Natural killer cell (primary cell): ENCODE data around the gene PIH1D1. TPM values are rescaled to one million over a fixed set of nuclear protein-coding genes. Genes with fewer than 3 reads are reported as not detected.
"Not testable (repeated sequence)": the region's sequence is repeated elsewhere in the genome, so short reads cannot be mapped to it uniquely, and the experiment has no call there.

Experiments
- ATAC-seq, 3 donors: fragments of 150-1000 bp in 2 of 3; fragments of 200-7000 bp in 1 of 3; cut with Tn5 transposase; 1 replicate in 1 of 3; 2 replicates in 2 of 3; pipeline ENCODE4 v1.10.0; 2021; ENCODE audit warnings: mild to moderate bottlenecking in 2 of 3, moderate library complexity in 2 of 3
- DNase-seq, 2 donors: peaks; one replicate each; pipeline versions ENCODE4 v3.0.0 to v3.0.0-alpha.2; 2013 to 2021; ENCODE audit warnings: mixed read lengths in 1 of 2
- H3K27ac ChIP-seq: one replicate; pipeline ENCODE4 v1.5.1; 2013; ENCODE audit warnings: mild to moderate bottlenecking, low read length
- H3K27me3 ChIP-seq: one replicate; pipeline ENCODE4 v1.6.1; 2013; ENCODE audit warnings: low read length; ENCODE audit not compliant: control insufficient read depth, insufficient read depth
- H3K36me3 ChIP-seq: one replicate; pipeline ENCODE4 v1.6.1; 2013; ENCODE audit warnings: low read length; ENCODE audit not compliant: control insufficient read depth, insufficient read depth
- H3K4me1 ChIP-seq: one replicate; pipeline ENCODE4 v1.6.1; 2013; ENCODE audit warnings: low read length; ENCODE audit not compliant: control insufficient read depth, insufficient read depth
- H3K4me3 ChIP-seq: one replicate; pipeline ENCODE4 v1.5.1; 2013; ENCODE audit warnings: low read length
- H3K9me3 ChIP-seq: one replicate; pipeline ENCODE4 v1.6.1; 2013; ENCODE audit warnings: low read length; ENCODE audit not compliant: control insufficient read depth, insufficient read depth
- H3K27ac Mint-ChIP-seq, 2 donors: one replicate each; pipeline ENCODE4 v1.8.0; 2022; ENCODE audit warnings: mild to moderate bottlenecking in 2 of 2, mixed read lengths in 2 of 2, moderate library complexity in 1 of 2
- H3K27me3 Mint-ChIP-seq, 2 donors: one replicate each; pipeline ENCODE4 v1.8.0; 2022; ENCODE audit warnings: low read depth in 2 of 2, mixed read lengths in 2 of 2
- H3K36me3 Mint-ChIP-seq: one replicate; pipeline ENCODE4 v1.8.0; 2022; ENCODE audit warnings: mixed read lengths
- H3K4me1 Mint-ChIP-seq, 2 donors: one replicate each; pipeline ENCODE4 v1.8.0; 2022; ENCODE audit warnings: mixed read lengths in 2 of 2
- H3K4me3 Mint-ChIP-seq: one replicate; pipeline ENCODE4 v1.8.0; 2022; ENCODE audit warnings: mild to moderate bottlenecking, moderate library complexity, mixed read lengths
- H3K9me3 Mint-ChIP-seq, 2 donors: one replicate each; pipeline ENCODE4 v1.8.0; 2022; ENCODE audit warnings: mixed read lengths in 2 of 2
- WGBS: methylation state at CpG from one replicate; pipeline ENCODE4 v1.1.7; 2013; ENCODE audit warnings: missing lambda C conversion rate; ENCODE audit not compliant: insufficient coverage; 5-methylcytosine and 5-hydroxymethylcytosine counted together
- intact Hi-C: fragments of 100-400 bp; cut with micrococcal nuclease; formaldehyde crosslinking; loops from one replicate; pipeline ENCODE4 v1.14.2; 2022
- total RNA-seq, 4 donors: library from RNA; stranded (reverse); fragments of 120-200 nt in 1 of 4; gene quantifications; one replicate each; pipeline versions ENCODE4 v1.2.3 to v1.2.4, GENCODE V29; 2013 to 2022
- TF ChIP-seq, protein P1 (sequence below): fragments of 200-600 bp; IDR thresholded peaks from one replicate; pipeline ENCODE4 v1.8.0; 2022; ENCODE audit warnings: antibody characterized with exemption

PIH1D1 gene
- total RNA-seq, 3 donors from 2014 or later (not counting 1 experiment from before 2014, with no cell fraction given), result 112 to 149 (median 138) TPM

- no peaks in the 10 kb centered on the region for H3K36me3 Mint-ChIP-seq
- WGBS, result 75% methylated on average over 3 of the region's 3 CpGs
- peaks cover 13% of the 10 kb centered on the region for H3K27me3 ChIP-seq
- no peak overlapping the region for H3K4me3 Mint-ChIP-seq
- H3K4me1 ChIP-seq, result peaks cover 40% of the 10 kb centered on the region
- ATAC-seq (no peak), DNase-seq (no peak)
- no peak overlapping the region for H3K4me3 ChIP-seq
- peaks cover 36 to 55% of the 10 kb centered on the region in 2 donors for H3K4me1 Mint-ChIP-seq
- peak overlapping the region in 1 of 2 donors; percentile 20 for H3K27ac Mint-ChIP-seq
- H3K27me3 Mint-ChIP-seq, result peaks cover 12% of the 10 kb centered on the region in 2 donors
- H3K36me3 ChIP-seq, result peaks cover 31% of the 10 kb centered on the region
- H3K9me3 ChIP-seq, result no peaks in the 10 kb centered on the region
- H3K27ac ChIP-seq, result no peak overlapping the region
- no peaks in the 10 kb centered on the region for H3K9me3 Mint-ChIP-seq
- TF ChIP-seq, protein P1, sequence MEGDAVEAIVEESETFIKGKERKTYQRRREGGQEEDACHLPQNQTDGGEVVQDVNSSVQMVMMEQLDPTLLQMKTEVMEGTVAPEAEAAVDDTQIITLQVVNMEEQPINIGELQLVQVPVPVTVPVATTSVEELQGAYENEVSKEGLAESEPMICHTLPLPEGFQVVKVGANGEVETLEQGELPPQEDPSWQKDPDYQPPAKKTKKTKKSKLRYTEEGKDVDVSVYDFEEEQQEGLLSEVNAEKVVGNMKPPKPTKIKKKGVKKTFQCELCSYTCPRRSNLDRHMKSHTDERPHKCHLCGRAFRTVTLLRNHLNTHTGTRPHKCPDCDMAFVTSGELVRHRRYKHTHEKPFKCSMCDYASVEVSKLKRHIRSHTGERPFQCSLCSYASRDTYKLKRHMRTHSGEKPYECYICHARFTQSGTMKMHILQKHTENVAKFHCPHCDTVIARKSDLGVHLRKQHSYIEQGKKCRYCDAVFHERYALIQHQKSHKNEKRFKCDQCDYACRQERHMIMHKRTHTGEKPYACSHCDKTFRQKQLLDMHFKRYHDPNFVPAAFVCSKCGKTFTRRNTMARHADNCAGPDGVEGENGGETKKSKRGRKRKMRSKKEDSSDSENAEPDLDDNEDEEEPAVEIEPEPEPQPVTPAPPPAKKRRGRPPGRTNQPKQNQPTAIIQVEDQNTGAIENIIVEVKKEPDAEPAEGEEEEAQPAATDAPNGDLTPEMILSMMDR, result no peak
- intact Hi-C loops, result no loop called here
These were observed 5.6 kb downstream of the PIH1D1 start for GRCh38 chr19:49445997-49446396.

DNA sequence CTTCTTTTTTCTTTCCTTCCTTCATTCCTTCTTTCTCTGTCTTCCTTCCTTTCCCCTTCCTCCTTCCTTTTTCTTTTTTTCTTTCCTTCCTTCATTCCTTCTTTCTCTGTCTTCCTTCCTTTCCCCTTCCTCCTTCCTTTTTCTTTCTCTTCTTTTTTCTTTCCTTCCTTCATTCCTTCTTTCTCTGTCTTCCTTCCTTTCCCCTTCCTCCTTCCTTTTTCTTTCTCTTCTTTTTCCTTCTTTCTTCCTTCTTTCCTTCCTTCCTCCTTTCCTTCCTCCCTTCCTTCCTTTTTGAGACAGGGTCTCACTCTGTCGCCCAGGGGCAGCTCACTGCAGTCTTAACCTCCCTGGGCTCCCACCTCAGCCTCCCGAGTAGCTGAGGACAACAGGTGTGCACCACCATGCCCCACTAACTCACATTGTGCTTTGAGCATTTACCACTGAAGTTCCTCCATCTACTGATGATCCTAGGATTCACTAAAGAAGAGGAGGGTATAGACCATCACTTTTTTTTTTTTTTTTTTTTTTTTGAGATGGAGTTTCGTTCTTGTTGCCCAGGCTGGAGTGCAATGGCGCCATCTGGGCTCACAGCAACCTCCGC, 7.4 kb downstream of the PIH1D1 start:
- peaks cover 26 to 51% of the 10 kb centered on the region in 2 donors for H3K4me1 Mint-ChIP-seq
- peaks cover 25% of the 10 kb centered on the region for H3K36me3 ChIP-seq
- 87% methylated on average over 5 of the region's 5 CpGs for WGBS
- H3K9me3 ChIP-seq, H3K9me3 Mint-ChIP-seq, intact Hi-C loops, ATAC-seq, H3K27ac ChIP-seq, H3K4me3 ChIP-seq, H3K36me3 Mint-ChIP-seq, DNase-seq: not testable (repeated sequence)
- peak overlapping the region; percentile 69 to 88 for H3K27ac Mint-ChIP-seq
- peaks cover 28% of the 10 kb centered on the region for H3K27me3 ChIP-seq
- peak overlapping the region; percentile 83 for H3K4me3 Mint-ChIP-seq
- peaks cover 32% of the 10 kb centered on the region for H3K4me1 ChIP-seq
- peaks cover 28 to 30% of the 10 kb centered on the region in 2 donors for H3K27me3 Mint-ChIP-seq

DNA sequence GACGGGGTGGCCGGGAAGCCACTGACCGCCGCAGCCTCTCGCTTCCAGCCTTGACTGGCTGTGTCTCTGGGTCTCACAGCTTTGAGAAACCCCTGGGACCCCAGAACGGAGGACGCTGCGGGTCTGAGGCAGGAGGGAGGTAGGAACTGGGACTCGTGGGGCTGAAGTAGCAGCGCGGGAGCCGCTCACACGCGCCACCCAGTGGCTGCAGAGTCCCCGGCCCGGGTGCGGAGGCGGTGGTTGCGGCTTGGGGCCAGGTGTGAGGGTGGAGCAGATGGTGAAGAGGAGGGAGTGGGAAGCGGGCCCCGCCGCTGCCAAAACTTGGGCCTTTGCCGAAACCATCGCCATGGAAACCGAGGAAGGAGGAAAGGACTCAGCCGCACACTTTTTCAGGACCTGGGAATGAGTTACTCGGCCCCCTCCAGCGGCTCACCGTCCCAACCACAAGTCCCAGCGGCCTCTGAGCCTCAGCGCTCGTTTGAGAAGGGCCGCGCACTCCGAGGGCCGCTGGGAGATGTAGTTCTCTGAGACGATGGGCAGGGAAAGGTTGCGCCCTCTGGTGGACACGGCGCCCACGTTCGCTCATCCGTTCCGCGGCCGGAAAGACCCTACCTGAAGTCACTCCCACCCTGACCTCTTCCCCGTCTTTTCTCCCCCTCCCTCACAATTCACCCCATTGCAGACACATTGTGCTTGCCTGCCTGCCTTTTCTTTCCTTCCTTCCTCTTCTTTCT, 8.1 kb downstream of the PIH1D1 start:
- H3K4me1 Mint-ChIP-seq, result peaks cover 22 to 48% of the 10 kb centered on the region in 2 donors
- TF ChIP-seq, protein P1, result peak; percentile 81

DNA sequence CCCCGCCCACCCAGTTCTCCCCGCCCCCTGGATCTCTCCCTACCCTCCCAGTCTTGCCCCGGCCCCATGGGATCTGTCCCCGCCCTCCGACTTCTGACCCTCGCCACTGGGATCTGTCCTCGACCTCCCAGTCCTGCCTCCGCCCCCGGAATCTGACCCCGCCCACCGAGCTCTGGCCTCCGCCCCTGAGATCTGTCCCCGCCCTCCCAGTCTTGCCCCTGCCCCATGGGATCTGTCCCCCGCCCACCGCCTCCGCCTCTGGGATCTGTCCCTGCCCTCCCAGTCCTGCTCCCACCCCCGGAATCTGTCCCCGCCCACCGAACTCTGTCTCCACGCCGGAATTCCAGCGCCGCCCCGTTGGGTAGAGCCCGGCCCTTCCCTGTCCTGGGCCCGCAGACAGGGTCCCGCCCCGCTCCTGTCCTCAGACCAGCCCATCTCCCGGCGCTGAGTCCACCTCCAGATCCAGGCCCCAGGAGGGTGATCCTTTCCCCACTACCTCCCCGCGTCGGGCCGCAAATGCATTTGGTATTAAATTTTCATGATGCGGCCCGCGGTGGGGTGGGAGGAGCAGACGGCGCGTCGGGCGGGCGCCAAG, 8.7 kb downstream of the PIH1D1 start:
- Mint-ChIP-seq H3K27ac (peak overlapping the region; percentile 69 to 88), H3K9me3 (no peaks in the 10 kb centered on the region), H3K27me3 (peaks cover 41 to 43% of the 10 kb centered on the region in 2 donors), H3K4me1 (peaks cover 17 to 42% of the 10 kb centered on the region in 2 donors), H3K4me3 (peak overlapping the region; percentile 83), H3K36me3 (no peaks in the 10 kb centered on the region)
- Histone ChIP-seq H3K36me3 (peaks cover 12% of the 10 kb centered on the region), H3K4me3 (peak overlapping the region; percentile 52), H3K4me1 (peaks cover 32% of the 10 kb centered on the region), H3K27me3 (peaks cover 40% of the 10 kb centered on the region), H3K9me3 (no peaks in the 10 kb centered on the region), H3K27ac (no peak overlapping the region)
- WGBS, result under 1% methylated on average over 43 of the region's 43 CpGs
- ATAC-seq (peak; percentile 7 to 15 (median 8)), DNase-seq (peak in 1 of 2 donors; percentile 62)
- intact Hi-C loops, result loop anchor here (1.0 kb wide), 5 partner anchors 8 to 217 kb away; partner anchors contain the start of gene PIH1D1
- TF ChIP-seq, protein P1, result no peak

More for the DNA sequence above, 8.1 kb downstream of the PIH1D1 start:
- peaks cover 18% of the 10 kb centered on the region for H3K36me3 ChIP-seq
- no peaks in the 10 kb centered on the region for H3K9me3 ChIP-seq
- peak; percentile 92 to 97 for DNase-seq
- H3K9me3 Mint-ChIP-seq, result no peaks in the 10 kb centered on the region
- under 1% methylated on average over 47 of the region's 47 CpGs for WGBS
- intact Hi-C loops, result loop anchor here (1.0 kb wide), 5 partner anchors 8 to 217 kb away; partner anchors contain the start of gene PIH1D1
- H3K4me1 ChIP-seq, result peaks cover 32% of the 10 kb centered on the region
- peaks cover 33% of the 10 kb centered on the region for H3K27me3 ChIP-seq
- H3K27ac ChIP-seq, result peak overlapping the region; percentile 64
- peak overlapping the region; percentile 52 for H3K4me3 ChIP-seq
- H3K27ac Mint-ChIP-seq, result peak overlapping the region; percentile 69 to 88
- peak overlapping the region; percentile 83 for H3K4me3 Mint-ChIP-seq
- H3K27me3 Mint-ChIP-seq, result peaks cover 35 to 36% of the 10 kb centered on the region in 2 donors
- no peaks in the 10 kb centered on the region for H3K36me3 Mint-ChIP-seq
- ATAC-seq, result peak; percentile 92 to 97 (median 93)
